ENCODE measurements around the gene TTLL10.

The TTLL10 gene

DNA sequence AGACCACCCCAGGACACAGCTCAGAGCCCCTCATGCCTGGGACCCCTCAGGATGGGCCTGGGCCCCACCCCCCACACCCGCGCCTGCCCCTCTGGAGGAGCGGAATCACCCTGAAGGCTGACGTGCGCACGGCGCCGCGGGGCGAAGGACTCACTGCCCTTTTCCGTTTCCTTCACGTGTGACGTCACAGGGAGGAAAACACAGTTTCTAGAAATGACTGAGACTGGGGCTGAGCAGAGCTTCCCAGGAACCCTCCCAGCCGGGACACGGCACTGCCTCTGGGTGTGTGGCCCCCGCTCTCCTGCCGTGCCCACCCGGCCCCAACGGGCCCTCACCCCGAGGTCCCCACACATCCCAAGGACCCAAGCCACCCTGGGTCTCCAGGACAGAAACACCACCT, 45.7 kb downstream of the TTLL10 start:
- TF ChIP-seq, protein P1, sequence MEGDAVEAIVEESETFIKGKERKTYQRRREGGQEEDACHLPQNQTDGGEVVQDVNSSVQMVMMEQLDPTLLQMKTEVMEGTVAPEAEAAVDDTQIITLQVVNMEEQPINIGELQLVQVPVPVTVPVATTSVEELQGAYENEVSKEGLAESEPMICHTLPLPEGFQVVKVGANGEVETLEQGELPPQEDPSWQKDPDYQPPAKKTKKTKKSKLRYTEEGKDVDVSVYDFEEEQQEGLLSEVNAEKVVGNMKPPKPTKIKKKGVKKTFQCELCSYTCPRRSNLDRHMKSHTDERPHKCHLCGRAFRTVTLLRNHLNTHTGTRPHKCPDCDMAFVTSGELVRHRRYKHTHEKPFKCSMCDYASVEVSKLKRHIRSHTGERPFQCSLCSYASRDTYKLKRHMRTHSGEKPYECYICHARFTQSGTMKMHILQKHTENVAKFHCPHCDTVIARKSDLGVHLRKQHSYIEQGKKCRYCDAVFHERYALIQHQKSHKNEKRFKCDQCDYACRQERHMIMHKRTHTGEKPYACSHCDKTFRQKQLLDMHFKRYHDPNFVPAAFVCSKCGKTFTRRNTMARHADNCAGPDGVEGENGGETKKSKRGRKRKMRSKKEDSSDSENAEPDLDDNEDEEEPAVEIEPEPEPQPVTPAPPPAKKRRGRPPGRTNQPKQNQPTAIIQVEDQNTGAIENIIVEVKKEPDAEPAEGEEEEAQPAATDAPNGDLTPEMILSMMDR (IDR thresholded peaks at IDR 0.05; ENCODE audit: poor library complexity, severe bottlenecking) = no peak
- Histone ChIP-seq H3K9me3 (ENCODE audit: severe bottlenecking) (no peaks in the 10 kb centered on the region), H3K27ac (ENCODE audit: poor library complexity, severe bottlenecking) (no peak overlapping the region), H3K4me3 (ENCODE audit: severe bottlenecking) (no peak overlapping the region), H3K4me1 (ENCODE audit: insufficient read depth, poor library complexity, severe bottlenecking) (peaks cover 6% of the 10 kb centered on the region), H3K27me3 (ENCODE audit: insufficient read depth, poor library complexity, severe bottlenecking) (no peaks in the 10 kb centered on the region), H3K36me3 (ENCODE audit: low read depth) (peaks cover 43% of the 10 kb centered on the region)
- DNase-seq (ENCODE audit: low spot score) (no peak), ATAC-seq (ENCODE audit: low read depth) (no peak)

DNA sequence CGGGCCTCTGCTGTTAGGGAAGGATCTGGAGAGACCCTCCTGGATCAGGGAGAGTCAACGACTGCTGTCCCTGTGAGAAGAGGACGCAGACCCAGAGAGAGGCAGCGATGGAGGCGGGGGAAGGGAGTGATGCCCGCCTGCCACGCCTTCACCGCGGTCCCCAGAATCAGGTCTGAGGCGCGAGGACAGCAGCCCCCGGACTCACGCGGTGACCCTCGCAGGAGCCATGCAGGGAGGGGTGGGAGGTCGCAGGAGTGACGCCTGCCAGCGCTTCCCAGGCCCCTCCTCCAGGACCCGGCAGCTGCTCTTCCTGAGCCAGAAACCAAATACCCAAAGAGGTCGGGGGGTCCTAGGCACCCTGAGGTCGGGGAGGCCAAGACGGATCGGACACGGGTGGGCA, 46.5 kb downstream of the TTLL10 start:
- Histone ChIP-seq H3K27me3 (ENCODE audit: insufficient read depth, poor library complexity, severe bottlenecking) (no peaks in the 10 kb centered on the region), H3K9me3 (ENCODE audit: severe bottlenecking) (no peaks in the 10 kb centered on the region), H3K36me3 (ENCODE audit: low read depth) (peaks cover 52% of the 10 kb centered on the region), H3K4me1 (ENCODE audit: insufficient read depth, poor library complexity, severe bottlenecking) (peaks cover 6% of the 10 kb centered on the region), H3K27ac (ENCODE audit: poor library complexity, severe bottlenecking) (no peak overlapping the region), H3K4me3 (ENCODE audit: severe bottlenecking) (no peak overlapping the region)
- ATAC-seq (ENCODE audit: low read depth) (no peak), DNase-seq (ENCODE audit: low spot score) (no peak)
- TF ChIP-seq, protein P1 (IDR thresholded peaks at IDR 0.05; ENCODE audit: poor library complexity, severe bottlenecking) = no peak

DNA sequence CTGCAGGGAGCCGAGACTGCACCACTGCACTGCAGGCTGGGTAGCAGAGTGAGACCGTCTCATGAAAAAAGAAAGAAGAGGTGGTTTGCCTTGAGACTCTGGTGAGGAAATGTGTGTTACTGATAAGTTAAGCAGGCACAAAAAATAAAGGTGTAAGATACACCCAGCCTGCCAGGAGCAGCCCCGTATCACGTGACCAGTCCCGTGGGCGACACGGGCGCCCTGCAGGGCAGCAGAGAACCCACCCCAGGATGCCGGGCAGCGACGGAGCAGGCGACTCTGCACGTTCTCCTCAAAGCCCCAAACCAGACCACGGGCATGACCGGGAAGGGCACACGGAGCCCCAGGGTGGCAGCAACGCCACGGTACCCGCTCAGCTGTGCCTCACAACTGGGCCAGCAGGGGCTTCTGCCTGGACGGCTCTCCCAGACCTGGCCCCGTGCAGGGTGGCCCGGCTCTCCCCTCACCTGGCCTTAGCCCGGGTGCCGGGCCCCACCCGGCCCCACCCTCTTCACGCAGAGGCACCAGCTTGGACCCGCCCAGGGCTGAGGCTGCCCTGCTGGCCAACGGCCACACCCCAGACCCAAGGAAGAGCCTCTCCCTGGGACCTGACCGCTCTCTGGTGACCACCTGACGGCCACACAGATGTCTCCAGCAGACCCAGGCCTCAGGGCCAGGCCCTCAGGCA, 48.4 kb downstream of the TTLL10 start:
- no peak for DNase-seq (ENCODE audit: low spot score)
- TF ChIP-seq, protein P1 (IDR thresholded peaks at IDR 0.05; ENCODE audit: poor library complexity, severe bottlenecking) = no peak
- H3K9me3 ChIP-seq (ENCODE audit: severe bottlenecking) = no peaks in the 10 kb centered on the region
- no peak overlapping the region for H3K4me3 ChIP-seq (ENCODE audit: severe bottlenecking)
- no peaks in the 10 kb centered on the region for H3K27me3 ChIP-seq (ENCODE audit: insufficient read depth, poor library complexity, severe bottlenecking)
- H3K36me3 ChIP-seq (ENCODE audit: low read depth) = peaks cover 58% of the 10 kb centered on the region
- no peak for ATAC-seq (ENCODE audit: low read depth)
- no peak overlapping the region for H3K27ac ChIP-seq (ENCODE audit: poor library complexity, severe bottlenecking)
- H3K4me1 ChIP-seq (ENCODE audit: insufficient read depth, poor library complexity, severe bottlenecking) = peaks cover 6% of the 10 kb centered on the region

DNA sequence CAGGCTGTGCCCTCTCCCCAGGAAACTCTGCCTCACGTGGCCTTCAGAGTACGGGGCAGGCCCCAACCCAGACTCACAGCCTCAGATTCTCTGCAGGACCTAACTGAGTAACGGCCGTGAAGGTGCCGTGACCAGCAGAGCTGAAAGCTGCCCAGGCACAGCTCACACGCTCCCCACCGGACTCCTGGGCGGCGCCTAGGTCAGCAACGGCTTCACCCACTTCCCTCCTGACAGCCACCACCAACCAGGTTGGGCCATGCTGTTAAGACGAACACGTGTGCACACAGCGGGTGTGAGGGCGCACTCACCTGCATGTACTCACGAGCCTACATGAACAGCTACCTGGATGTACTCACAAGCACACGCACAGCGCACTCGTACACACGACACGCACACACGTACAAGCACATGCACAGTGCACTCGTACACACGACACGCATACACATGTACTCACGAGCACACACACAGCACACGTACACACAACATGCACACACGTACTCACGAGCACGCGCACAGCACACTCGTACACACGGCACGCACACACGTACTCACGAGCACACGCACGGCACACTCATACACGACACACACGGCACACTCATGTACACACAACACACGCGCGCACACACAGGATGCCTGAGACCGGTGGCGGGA, 49.0 kb downstream of the TTLL10 start:
- DNase-seq (ENCODE audit: low spot score) (no peak), ATAC-seq (ENCODE audit: low read depth) (no peak)
- H3K27me3 ChIP-seq (ENCODE audit: insufficient read depth, poor library complexity, severe bottlenecking) = no peaks in the 10 kb centered on the region
- TF ChIP-seq, protein P1 (IDR thresholded peaks at IDR 0.05; ENCODE audit: poor library complexity, severe bottlenecking) = no peak
- no peaks in the 10 kb centered on the region for H3K9me3 ChIP-seq (ENCODE audit: severe bottlenecking)
- H3K4me1 ChIP-seq (ENCODE audit: insufficient read depth, poor library complexity, severe bottlenecking) = peaks cover 4% of the 10 kb centered on the region
- no peak overlapping the region for H3K4me3 ChIP-seq (ENCODE audit: severe bottlenecking)
- peaks cover 57% of the 10 kb centered on the region for H3K36me3 ChIP-seq (ENCODE audit: low read depth)
- no peak overlapping the region for H3K27ac ChIP-seq (ENCODE audit: poor library complexity, severe bottlenecking)

DNA sequence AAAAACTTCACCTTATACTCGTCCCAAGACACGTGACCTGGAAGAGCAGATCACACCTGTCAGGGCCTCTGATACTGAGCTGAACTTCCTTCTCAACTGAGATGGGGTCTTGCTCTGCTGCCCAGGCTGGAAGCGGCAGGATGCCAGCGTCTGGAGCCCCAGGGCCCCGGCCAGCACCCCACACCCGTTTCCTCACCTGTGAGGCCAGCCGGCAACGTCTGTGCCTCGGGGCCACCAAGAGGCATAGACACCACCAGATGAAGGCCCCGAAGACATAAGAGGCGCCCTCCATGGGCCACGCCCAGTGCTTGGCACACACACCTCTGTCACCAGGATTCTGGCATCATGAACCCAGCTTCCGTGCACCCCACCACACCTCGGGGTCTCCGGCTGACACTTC, 49.6 kb downstream of the TTLL10 start:
- no peak overlapping the region for H3K4me3 ChIP-seq (ENCODE audit: severe bottlenecking)
- DNase-seq (ENCODE audit: low spot score) (no peak), ATAC-seq (ENCODE audit: low read depth) (no peak)
- H3K27ac ChIP-seq (ENCODE audit: poor library complexity, severe bottlenecking) = no peak overlapping the region
- TF ChIP-seq, protein P1 (IDR thresholded peaks at IDR 0.05; ENCODE audit: poor library complexity, severe bottlenecking) = no peak
- no peaks in the 10 kb centered on the region for H3K27me3 ChIP-seq (ENCODE audit: insufficient read depth, poor library complexity, severe bottlenecking)
- no peaks in the 10 kb centered on the region for H3K9me3 ChIP-seq (ENCODE audit: severe bottlenecking)
- peaks cover 58% of the 10 kb centered on the region for H3K36me3 ChIP-seq (ENCODE audit: low read depth)
- H3K4me1 ChIP-seq (ENCODE audit: insufficient read depth, poor library complexity, severe bottlenecking) = no peaks in the 10 kb centered on the region

All from RWPE2 (cell line).